Measurements from ENCODE around the gene ERBB4. TPM values are rescaled to one million over a fixed set of nuclear protein-coding genes. Genes with fewer than 3 reads are reported as not detected.

The ERBB4 gene
- total RNA-seq, 1 experiment from 2014 or later = under 0.01 TPM

DNA sequence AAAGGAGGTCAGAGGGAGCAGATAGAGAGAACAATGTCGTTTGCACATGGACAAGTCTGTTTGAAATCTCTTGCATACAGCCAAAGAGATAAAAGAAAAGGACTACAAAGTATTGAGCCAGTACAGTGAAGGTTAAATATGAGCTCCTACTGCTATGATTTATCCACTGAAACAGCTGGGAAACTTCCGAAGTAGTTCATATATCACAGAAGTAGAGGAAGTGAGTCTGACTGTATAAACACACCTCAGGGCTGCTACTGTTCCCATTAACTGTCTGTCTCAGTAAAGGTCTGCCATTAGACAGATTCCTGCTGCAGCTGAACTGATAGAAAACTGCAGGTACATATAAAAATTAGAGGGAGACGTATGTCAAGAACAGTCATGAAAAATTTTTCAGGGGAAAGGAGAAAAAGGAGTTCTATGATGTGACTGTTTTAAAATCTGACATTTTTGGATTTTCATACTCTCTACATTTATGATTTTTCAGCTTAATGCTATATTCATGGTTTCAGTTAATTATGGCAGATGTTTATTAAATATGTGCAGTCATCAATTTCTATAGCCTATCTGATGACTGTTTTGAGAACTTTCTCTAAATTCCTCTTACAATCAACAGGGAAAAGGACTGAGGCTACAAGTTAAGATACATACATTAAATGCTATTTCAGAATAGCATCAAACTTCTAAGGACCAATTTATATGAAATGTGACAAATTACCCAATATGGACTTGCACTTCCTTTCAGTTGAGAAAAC is 364.7 kb downstream of the ERBB4 start:
- H3K36me3 ChIP-seq = no peaks in the 10 kb centered on the region
- H3K27me3 ChIP-seq (replicated peaks) = no peaks in the 10 kb centered on the region
- H3K27ac ChIP-seq = no peak overlapping the region
- no peak for DNase-seq (ENCODE audit: low read depth in 1 of 2, low spot score in 2 of 2)
- no peak overlapping the region for H3K4me3 ChIP-seq
- H3K4me1 ChIP-seq (replicated peaks) = no peaks in the 10 kb centered on the region
- H3K9me3 ChIP-seq (replicated peaks) = no peaks in the 10 kb centered on the region

DNA sequence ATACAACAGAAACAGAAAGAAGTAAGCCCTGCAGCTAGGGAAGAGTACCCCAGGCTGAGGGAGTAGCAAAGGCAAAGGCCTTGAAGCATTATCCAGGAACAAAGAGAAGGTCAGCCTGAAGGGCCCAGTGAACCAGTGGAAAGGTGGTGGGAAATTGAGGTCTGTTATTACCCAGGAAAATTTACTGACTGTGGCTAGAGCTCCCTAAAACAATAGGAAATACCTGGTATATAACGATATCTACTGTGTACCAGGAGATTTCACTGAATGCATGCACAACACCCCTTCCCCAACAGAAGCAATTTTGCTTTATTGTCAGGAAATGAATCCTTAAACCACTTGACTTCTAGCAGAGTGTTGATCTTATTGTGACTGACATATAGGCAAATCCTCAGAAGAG is 365.3 kb downstream of the ERBB4 start:
- no peaks in the 10 kb centered on the region for H3K27me3 ChIP-seq (replicated peaks)
- no peak for DNase-seq (ENCODE audit: low read depth in 1 of 2, low spot score in 2 of 2)
- no peaks in the 10 kb centered on the region for H3K9me3 ChIP-seq (replicated peaks)

GRCh38 chr2:212170382-212170781 is 368.2 kb downstream of the ERBB4 start:
- Histone ChIP-seq H3K27ac (no peak overlapping the region), H3K9me3 (replicated peaks) (no peaks in the 10 kb centered on the region), H3K4me1 (replicated peaks) (no peaks in the 10 kb centered on the region), H3K36me3 (no peaks in the 10 kb centered on the region), H3K27me3 (replicated peaks) (no peaks in the 10 kb centered on the region), H3K4me3 (no peak overlapping the region)
- no peak for DNase-seq (ENCODE audit: low read depth in 1 of 2, low spot score in 2 of 2)

More for the DNA sequence above, 365.3 kb downstream of the ERBB4 start:
- Histone ChIP-seq H3K4me1 (replicated peaks) (no peaks in the 10 kb centered on the region), H3K4me3 (no peak overlapping the region), H3K27ac (no peak overlapping the region), H3K36me3 (no peaks in the 10 kb centered on the region)

- Histone ChIP-seq H3K4me1 (replicated peaks) (no peaks in the 10 kb centered on the region), H3K27ac (no peak overlapping the region), H3K4me3 (no peak overlapping the region), H3K36me3 (no peaks in the 10 kb centered on the region), H3K9me3 (replicated peaks) (no peaks in the 10 kb centered on the region), H3K27me3 (replicated peaks) (no peaks in the 10 kb centered on the region)
- DNase-seq (ENCODE audit: low read depth in 1 of 2, low spot score in 2 of 2) = no peak
Measured at GRCh38 chr2:212158081-212158480, 380.5 kb downstream of the ERBB4 start.

- Histone ChIP-seq H3K27ac (no peak overlapping the region), H3K4me1 (replicated peaks) (no peaks in the 10 kb centered on the region), H3K36me3 (no peaks in the 10 kb centered on the region), H3K27me3 (replicated peaks) (no peaks in the 10 kb centered on the region), H3K9me3 (replicated peaks) (no peaks in the 10 kb centered on the region), H3K4me3 (no peak overlapping the region)
- no peak for DNase-seq (ENCODE audit: low read depth in 1 of 2, low spot score in 2 of 2)
Measured at GRCh38 chr2:212157012-212157411, 381.6 kb downstream of the ERBB4 start.

DNA sequence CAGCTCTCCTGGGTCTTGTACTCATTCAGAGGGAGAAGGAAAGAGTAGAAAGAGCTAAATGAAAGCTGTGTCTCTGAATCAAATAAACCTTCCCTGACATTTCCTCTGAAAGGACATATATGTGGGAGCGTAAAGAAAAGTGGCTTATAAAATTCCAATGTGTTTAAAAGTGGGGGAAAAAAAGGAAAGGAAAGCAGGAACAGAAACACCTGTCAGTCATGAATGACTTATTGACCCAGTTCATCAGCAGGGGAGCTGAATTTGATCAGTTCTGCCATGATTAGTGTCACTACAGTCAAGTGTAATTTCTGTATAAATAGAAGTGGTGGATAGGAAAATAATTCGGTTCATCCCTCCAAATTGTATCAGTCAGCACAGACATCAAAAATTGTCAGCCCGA is 382.5 kb downstream of the ERBB4 start:
- no peak overlapping the region for H3K27ac ChIP-seq
- DNase-seq (ENCODE audit: low read depth in 1 of 2, low spot score in 2 of 2) = no peak
- H3K4me3 ChIP-seq = no peak overlapping the region
- H3K4me1 ChIP-seq (replicated peaks) = no peaks in the 10 kb centered on the region
- no peaks in the 10 kb centered on the region for H3K36me3 ChIP-seq
- no peaks in the 10 kb centered on the region for H3K9me3 ChIP-seq (replicated peaks)
- no peaks in the 10 kb centered on the region for H3K27me3 ChIP-seq (replicated peaks)

GRCh38 chr2:212154477-212154878 is 384.1 kb downstream of the ERBB4 start:
- DNase-seq (ENCODE audit: low read depth in 1 of 2, low spot score in 2 of 2) = no peak
- Histone ChIP-seq H3K4me3 (no peak overlapping the region), H3K9me3 (replicated peaks) (no peaks in the 10 kb centered on the region), H3K36me3 (no peaks in the 10 kb centered on the region), H3K27me3 (replicated peaks) (no peaks in the 10 kb centered on the region), H3K4me1 (replicated peaks) (no peaks in the 10 kb centered on the region), H3K27ac (no peak overlapping the region)

DNA sequence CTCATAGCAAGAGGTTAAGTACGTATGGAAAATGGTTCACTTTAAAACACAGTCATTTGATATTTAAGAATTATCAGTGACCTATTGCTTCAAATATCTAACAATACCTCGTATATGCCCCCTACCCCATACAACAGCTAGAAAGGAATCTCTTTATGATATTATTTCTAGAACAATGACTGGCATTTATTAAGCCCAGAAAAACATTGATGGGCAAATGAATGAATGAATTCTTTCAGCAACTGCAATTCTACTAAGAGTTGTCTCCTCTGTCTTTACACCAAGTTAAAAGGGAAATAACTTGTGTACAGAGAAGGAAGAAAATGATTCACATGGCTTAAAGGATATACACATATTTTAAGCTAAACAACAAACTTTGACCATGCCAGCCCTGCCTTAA is 384.7 kb downstream of the ERBB4 start:
- H3K27ac ChIP-seq = no peak overlapping the region
- no peaks in the 10 kb centered on the region for H3K27me3 ChIP-seq (replicated peaks)
- H3K9me3 ChIP-seq (replicated peaks) = no peaks in the 10 kb centered on the region
- no peaks in the 10 kb centered on the region for H3K4me1 ChIP-seq (replicated peaks)
- H3K4me3 ChIP-seq = no peak overlapping the region
- no peaks in the 10 kb centered on the region for H3K36me3 ChIP-seq
- no peak for DNase-seq (ENCODE audit: low read depth in 1 of 2, low spot score in 2 of 2)

DNA sequence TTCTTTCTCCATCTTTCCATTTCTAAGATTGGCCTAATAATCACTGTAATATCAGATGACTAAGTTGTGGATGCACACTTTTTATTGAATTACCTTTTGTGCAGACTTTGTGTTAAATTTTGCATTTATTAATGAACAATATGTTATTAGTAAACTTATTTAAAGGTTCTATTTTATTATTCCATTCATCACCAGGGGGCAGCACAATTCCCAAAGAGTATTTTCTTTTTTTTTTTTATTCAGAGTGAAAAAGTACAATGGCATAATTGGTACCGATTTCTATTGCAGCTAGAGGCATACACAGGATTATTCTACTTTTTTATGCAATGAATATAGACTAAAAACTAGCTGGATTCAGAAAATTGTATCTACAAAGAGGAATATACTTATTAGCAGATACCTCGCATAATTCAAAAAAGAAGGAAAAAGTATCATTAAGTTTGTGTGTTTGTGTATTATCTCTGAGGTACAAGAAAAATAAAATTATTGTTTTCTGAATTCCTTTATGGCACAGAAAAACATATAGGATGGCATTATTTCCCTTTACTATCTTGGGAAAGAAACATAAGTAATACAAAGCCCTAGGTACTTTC is 390.6 kb downstream of the ERBB4 start:
- no peak overlapping the region for H3K27ac ChIP-seq
- no peaks in the 10 kb centered on the region for H3K4me1 ChIP-seq (replicated peaks)
- no peak for DNase-seq (ENCODE audit: low read depth in 1 of 2, low spot score in 2 of 2)
- no peaks in the 10 kb centered on the region for H3K27me3 ChIP-seq (replicated peaks)
- no peaks in the 10 kb centered on the region for H3K36me3 ChIP-seq
- H3K9me3 ChIP-seq (replicated peaks) = no peaks in the 10 kb centered on the region
- no peak overlapping the region for H3K4me3 ChIP-seq

GRCh38 chr2:212146416-212146815 is 392.2 kb downstream of the ERBB4 start:
- H3K4me1 ChIP-seq (replicated peaks) = no peaks in the 10 kb centered on the region
- H3K27me3 ChIP-seq (replicated peaks) = no peaks in the 10 kb centered on the region
- H3K36me3 ChIP-seq = no peaks in the 10 kb centered on the region
- no peak overlapping the region for H3K4me3 ChIP-seq
- DNase-seq (ENCODE audit: low read depth in 1 of 2, low spot score in 2 of 2) = no peak
- H3K27ac ChIP-seq = no peak overlapping the region
- H3K9me3 ChIP-seq (replicated peaks) = no peaks in the 10 kb centered on the region

DNA sequence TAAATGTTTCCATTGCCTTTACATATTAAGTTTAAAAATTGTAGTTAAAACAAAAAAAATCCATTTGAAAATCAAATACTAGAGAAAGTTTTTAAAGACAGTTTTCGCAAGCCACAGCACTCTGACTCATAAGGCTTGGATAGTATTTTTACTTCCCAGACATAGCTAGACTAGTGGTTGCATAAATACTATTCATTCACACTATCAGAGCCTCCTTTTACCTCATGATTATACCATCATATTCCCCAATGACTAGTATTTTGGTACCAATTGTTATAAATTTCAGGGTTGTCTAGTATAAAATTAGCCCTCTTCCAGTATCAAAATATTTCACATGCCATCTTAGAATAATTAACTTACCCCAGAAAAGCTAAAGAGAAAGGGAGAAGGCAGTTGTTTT is 393.5 kb downstream of the ERBB4 start:
- Histone ChIP-seq H3K9me3 (replicated peaks) (no peaks in the 10 kb centered on the region), H3K27ac (no peak overlapping the region), H3K4me1 (replicated peaks) (no peaks in the 10 kb centered on the region), H3K4me3 (no peak overlapping the region), H3K36me3 (no peaks in the 10 kb centered on the region), H3K27me3 (replicated peaks) (no peaks in the 10 kb centered on the region)
- DNase-seq (ENCODE audit: low read depth in 1 of 2, low spot score in 2 of 2) = no peak

GRCh38 chr2:212142631-212143030 is 396.0 kb downstream of the ERBB4 start:
- no peak for DNase-seq (ENCODE audit: low read depth in 1 of 2, low spot score in 2 of 2)
- Histone ChIP-seq H3K4me1 (replicated peaks) (no peaks in the 10 kb centered on the region), H3K4me3 (no peak overlapping the region), H3K27me3 (replicated peaks) (no peaks in the 10 kb centered on the region), H3K27ac (no peak overlapping the region), H3K9me3 (replicated peaks) (no peaks in the 10 kb centered on the region), H3K36me3 (no peaks in the 10 kb centered on the region)

DNA sequence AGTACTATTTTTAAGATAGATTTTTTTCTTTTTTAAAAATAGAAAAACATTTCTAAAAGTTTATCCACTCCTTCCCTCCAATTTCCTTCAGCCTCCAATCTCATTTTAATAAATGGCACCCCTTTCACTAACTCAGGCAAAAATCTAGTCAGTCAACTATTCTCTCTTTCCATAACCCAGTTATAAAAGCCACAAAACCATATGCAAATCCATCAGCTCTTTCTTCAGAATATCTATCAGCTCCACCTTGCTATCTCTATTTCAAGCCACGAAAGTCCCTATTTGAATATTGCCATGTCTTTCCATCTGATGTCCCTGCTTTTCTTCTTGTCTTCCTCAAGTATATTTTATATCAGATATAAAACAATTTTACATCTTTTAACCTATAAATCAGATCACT is 397.1 kb downstream of the ERBB4 start:
- Histone ChIP-seq H3K9me3 (replicated peaks) (no peaks in the 10 kb centered on the region), H3K27me3 (replicated peaks) (no peaks in the 10 kb centered on the region), H3K4me1 (replicated peaks) (no peaks in the 10 kb centered on the region), H3K27ac (no peak overlapping the region), H3K4me3 (no peak overlapping the region), H3K36me3 (no peaks in the 10 kb centered on the region)
- DNase-seq (ENCODE audit: low read depth in 1 of 2, low spot score in 2 of 2) = no peak

- no peak for DNase-seq (ENCODE audit: low read depth in 1 of 2, low spot score in 2 of 2)
- H3K9me3 ChIP-seq (replicated peaks) = no peaks in the 10 kb centered on the region
Measured at GRCh38 chr2:212136216-212136795, 402.3 kb downstream of the ERBB4 start.

More at GRCh38 chr2:212136216-212136795, 402.3 kb downstream of the ERBB4 start:
- Histone ChIP-seq H3K27ac (no peak overlapping the region), H3K4me1 (replicated peaks) (no peaks in the 10 kb centered on the region), H3K4me3 (no peak overlapping the region), H3K27me3 (replicated peaks) (no peaks in the 10 kb centered on the region), H3K36me3 (no peaks in the 10 kb centered on the region)
